Rectal smooth muscle tissue (tissue), 1 donor: ENCODE data around the gene TGIF2.
A peak's percentile ranks its signal among the peaks of the same experiment; 100 is the strongest.
"Not testable (repeated sequence)": the region's sequence is repeated elsewhere in the genome, so short reads cannot be mapped to it uniquely, and the experiment has no call there.

Experiments
- H3K27ac ChIP-seq: one replicate; pipeline ENCODE4 v1.7.0; 2013; ENCODE audit warnings: low read depth, low read length, inconsistent platforms
- H3K27me3 ChIP-seq: one replicate; pipeline ENCODE4 v1.7.0; 2013; ENCODE audit warnings: low read length; ENCODE audit not compliant: control insufficient read depth, insufficient read depth
- H3K36me3 ChIP-seq: one replicate; pipeline ENCODE4 v1.7.0; 2013; ENCODE audit warnings: low read length; ENCODE audit not compliant: control insufficient read depth, insufficient read depth
- H3K4me1 ChIP-seq: one replicate; pipeline ENCODE4 v1.7.0; 2013; ENCODE audit warnings: low read length; ENCODE audit not compliant: control insufficient read depth, insufficient read depth
- H3K4me3 ChIP-seq: one replicate; pipeline ENCODE4 v1.7.0; 2013; ENCODE audit warnings: low read length
- H3K9ac ChIP-seq: one replicate; pipeline ENCODE4 v1.7.0; 2013; ENCODE audit warnings: low read length

Gene TGIF2

DNA sequence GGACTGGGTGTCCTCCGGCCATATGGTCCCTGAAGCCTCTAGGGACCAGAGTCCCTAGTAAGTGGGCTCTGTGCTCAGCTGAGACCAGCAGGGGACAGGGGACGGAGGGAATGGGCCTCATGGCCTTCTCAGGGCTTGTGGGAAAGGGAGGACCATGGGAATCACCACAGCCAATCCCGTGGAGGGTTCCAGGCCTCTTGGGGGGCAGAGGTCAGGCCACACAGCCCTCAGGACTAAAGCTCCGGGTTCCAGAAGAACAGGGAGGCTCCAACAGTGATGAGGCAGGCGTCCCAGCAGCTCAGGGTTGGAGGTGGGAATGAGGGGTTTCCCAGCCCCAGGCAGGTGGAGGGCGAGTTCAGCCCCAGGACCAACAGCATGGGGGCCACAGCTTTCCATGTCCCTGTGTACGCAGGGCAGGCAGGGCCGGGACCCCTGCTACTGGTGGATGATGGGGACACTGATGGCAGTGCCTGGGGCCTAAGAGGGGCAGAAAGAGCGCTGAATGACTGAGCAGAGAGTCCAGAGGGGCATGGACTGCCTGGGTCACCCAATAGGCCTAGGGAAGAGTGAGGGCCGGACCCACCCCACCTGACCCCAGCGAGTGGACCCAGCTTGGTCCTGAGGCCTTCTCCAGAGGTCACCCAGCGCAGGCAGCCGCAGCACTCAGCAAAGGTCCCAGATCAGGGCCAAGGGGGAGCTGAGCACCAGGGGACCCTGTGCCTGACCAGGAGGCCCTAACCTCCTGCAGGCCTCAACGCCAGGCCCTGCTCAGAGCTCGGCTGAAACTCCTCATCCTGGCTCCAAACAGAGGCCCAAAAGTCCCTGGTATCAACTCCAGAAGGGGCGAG lies 23.2 kb upstream of the TGIF2 start:
- Histone ChIP-seq H3K4me3 (no peak overlapping the region), H3K27me3 (no peaks in the 10 kb centered on the region), H3K27ac (peak overlapping the region; percentile 66), H3K4me1 (peaks cover 13% of the 10 kb centered on the region), H3K36me3 (peaks cover 14% of the 10 kb centered on the region), H3K9ac (no peak overlapping the region)

DNA sequence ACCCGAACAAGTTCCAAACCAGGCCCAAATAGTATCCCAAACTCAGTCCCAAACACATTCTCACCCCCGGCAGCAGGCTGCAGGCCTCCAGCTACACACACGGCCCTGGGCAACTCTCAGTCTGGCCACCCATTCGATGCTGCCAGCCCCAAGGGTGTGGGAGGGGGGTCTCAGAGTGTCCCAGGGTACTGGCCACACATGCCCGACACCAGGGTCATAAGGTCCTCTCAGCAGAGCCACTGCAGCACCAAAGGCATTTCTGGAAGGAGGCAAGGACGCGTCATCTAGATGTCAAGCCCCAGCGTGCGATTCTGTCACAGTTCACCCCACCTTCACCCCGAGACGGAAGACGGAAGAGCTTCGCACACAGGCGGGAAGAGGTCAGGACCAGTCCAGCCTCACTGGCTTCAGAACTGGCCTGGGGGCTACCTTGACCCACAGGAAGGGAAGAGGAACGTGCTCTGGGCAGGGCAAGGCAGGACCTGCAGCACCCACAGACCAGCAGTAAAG lies 22.6 kb upstream of the TGIF2 start:
- Histone ChIP-seq H3K36me3 (peaks cover 13% of the 10 kb centered on the region), H3K4me3 (no peak overlapping the region), H3K27me3 (no peaks in the 10 kb centered on the region), H3K9ac (no peak overlapping the region), H3K27ac (peak overlapping the region; percentile 66), H3K4me1 (peaks cover 11% of the 10 kb centered on the region)

DNA sequence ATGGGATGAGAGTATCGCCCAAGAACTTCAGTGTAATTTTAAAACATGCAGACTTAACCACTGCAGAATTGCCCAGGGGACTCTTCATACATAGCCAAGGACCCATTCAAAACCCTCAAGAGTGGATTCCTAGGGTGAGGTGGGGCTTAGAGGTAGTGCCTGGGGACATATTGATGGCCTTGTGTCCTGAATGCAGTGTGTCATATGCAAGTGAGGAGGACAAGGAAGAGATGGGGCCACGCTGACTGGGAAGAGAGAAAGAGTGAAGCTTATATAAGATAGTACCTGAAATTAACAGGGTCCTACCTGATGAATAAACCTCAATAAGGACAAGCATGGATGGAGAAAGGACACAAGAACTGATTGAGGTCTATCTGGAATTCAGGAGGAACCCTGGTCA lies 18.1 kb upstream of the TGIF2 start:
- Histone ChIP-seq H3K27ac (no peak overlapping the region), H3K36me3 (no peaks in the 10 kb centered on the region), H3K4me3 (no peak overlapping the region), H3K9ac (no peak overlapping the region), H3K27me3 (no peaks in the 10 kb centered on the region), H3K4me1 (no peaks in the 10 kb centered on the region)

DNA sequence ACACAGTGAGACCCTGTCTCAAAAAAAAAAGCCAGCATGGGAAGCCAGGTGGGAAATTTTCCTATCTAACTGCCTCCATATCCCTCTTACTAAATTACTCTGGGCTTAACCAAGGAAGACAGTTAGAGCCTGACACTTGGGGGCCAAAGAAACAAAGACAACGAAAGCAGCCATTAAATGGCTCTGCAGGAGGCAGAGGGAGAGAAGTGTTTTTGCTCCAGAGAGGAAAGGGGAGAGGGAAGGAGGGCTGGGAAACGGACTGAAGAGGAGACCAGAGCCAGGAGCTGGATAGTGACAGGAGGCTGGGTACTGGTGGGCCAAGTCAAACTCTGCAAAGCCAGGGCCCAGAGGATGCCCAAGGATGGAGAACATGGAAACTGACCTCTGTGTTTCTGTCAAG lies 10.7 kb upstream of the TGIF2 start:
- H3K4me3 ChIP-seq: no peak overlapping the region
- no peaks in the 10 kb centered on the region for H3K27me3 ChIP-seq
- H3K27ac ChIP-seq: no peak overlapping the region
- H3K9ac ChIP-seq: no peak overlapping the region
- no peaks in the 10 kb centered on the region for H3K36me3 ChIP-seq
- no peaks in the 10 kb centered on the region for H3K4me1 ChIP-seq

DNA sequence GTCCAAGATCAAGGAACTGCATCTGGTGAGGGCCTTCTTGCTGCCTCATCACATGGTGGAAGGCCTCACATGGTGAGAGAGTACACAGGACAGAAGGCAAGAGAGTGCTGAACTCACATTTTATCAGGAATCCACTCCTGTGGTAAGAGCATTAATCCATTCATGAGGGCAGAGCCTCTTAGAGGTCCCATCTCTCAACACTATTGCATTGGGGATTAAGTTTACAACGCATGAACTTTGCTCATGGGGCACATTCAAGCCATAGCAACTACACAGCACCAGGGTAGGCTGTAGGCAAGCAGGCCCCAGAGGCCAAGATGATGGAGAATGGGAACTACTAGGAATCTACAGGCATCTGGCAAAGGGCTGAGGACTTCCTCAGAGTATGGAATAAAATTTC lies 10.0 kb upstream of the TGIF2 start:
- Histone ChIP-seq H3K4me1 (no peaks in the 10 kb centered on the region), H3K27ac (no peak overlapping the region), H3K36me3 (no peaks in the 10 kb centered on the region), H3K27me3 (no peaks in the 10 kb centered on the region), H3K4me3 (no peak overlapping the region), H3K9ac (no peak overlapping the region)

DNA sequence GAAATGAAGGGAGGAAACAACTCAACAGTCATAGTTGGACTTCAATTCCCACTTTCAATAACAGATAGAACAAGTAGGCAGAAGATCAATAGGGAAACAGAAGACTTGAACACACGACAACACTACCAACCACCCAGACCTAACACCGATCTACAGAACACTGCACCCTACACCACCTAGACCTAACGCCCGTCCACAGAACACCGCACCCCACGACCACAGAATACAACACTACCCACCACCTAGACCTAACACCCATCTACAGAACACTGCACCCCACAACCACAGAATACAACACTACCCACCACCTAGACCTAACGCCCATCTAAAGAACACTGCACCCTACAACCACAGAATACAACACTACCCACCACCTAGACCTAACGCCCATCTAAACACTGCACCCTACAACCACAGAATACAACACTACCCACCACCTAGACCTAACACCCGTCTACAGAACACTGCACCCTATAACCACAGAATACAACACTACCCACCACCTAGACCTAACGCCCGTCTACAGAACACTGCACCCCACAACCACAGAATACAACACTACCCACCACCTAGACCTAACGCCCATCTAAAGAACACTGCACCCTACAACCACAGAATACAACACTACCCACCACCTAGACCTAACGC lies 9.2 kb upstream of the TGIF2 start:
- not testable (repeated sequence) for H3K27me3 ChIP-seq, H3K4me3 ChIP-seq, H3K27ac ChIP-seq, H3K36me3 ChIP-seq, H3K4me1 ChIP-seq, H3K9ac ChIP-seq

DNA sequence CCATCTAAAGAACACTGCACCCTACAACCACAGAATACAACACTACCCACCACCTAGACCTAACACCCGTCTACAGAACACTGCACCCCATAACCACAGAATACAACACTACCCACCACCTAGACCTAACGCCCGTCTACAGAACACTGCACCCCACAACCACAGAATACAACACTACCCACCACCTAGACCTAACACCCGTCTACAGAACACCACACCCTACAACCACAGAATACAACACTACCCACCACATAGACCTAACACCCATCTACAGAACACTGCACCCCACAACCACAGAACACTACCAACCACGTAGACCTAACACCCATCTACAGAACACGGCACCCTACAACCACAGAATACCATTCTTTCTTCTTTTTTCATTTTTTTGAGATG lies 8.7 kb upstream of the TGIF2 start:
- not testable (repeated sequence) for H3K9ac ChIP-seq, H3K4me1 ChIP-seq, H3K27ac ChIP-seq, H3K4me3 ChIP-seq, H3K27me3 ChIP-seq, H3K36me3 ChIP-seq

DNA sequence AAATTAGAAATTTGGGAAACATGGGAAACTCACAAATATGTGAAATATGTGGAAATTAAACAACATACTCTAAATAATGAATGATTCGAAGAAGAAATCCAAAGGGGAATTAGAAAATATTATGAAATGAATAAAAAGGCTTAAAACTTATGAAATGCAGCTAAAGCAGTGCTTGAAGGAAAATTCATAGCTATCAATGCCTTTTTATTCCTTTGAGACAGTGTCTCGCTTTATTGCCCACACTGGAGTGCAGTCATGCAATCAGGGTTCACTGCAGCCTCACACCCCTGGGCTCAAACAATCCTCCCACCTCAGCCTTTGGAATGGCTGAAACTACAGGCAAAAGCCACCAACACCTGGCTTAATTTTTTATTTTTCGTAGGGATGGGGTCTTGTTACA lies 7.9 kb upstream of the TGIF2 start:
- H3K27ac ChIP-seq: no peak overlapping the region
- H3K4me1 ChIP-seq: no peaks in the 10 kb centered on the region
- no peaks in the 10 kb centered on the region for H3K36me3 ChIP-seq
- no peak overlapping the region for H3K9ac ChIP-seq
- H3K4me3 ChIP-seq: no peak overlapping the region
- H3K27me3 ChIP-seq: no peaks in the 10 kb centered on the region

DNA sequence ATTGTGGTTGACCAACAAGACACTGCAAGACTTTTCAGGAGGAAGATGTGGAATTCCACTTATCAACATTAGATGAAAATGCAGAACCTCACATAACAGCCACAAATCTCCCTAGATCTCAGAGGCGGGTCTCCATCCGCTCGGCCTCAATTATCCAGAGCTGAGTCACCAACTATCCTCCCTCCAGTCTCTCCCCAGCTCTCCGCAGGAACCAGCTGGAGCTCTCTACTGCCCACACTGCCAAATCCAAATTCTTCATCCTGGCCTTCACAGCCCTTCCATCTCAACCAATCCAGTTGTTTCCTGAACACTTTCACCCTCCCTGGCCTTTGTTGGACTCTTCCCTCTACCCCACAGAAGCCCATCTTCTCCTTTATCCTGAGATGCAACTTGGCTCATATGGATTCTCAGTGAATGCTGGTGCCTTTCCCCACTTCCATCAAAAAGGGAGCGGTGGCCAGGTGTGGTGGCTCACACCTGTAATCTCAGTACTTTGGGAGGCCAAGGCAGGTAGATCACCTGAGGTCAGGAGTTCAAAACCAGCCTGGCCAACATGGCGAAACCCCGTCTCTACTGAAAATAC lies 3.5 kb upstream of the TGIF2 start:
- Histone ChIP-seq H3K4me1 (peaks cover 6% of the 10 kb centered on the region), H3K9ac (no peak overlapping the region), H3K27ac (no peak overlapping the region), H3K27me3 (no peaks in the 10 kb centered on the region), H3K36me3 (no peaks in the 10 kb centered on the region), H3K4me3 (no peak overlapping the region)

DNA sequence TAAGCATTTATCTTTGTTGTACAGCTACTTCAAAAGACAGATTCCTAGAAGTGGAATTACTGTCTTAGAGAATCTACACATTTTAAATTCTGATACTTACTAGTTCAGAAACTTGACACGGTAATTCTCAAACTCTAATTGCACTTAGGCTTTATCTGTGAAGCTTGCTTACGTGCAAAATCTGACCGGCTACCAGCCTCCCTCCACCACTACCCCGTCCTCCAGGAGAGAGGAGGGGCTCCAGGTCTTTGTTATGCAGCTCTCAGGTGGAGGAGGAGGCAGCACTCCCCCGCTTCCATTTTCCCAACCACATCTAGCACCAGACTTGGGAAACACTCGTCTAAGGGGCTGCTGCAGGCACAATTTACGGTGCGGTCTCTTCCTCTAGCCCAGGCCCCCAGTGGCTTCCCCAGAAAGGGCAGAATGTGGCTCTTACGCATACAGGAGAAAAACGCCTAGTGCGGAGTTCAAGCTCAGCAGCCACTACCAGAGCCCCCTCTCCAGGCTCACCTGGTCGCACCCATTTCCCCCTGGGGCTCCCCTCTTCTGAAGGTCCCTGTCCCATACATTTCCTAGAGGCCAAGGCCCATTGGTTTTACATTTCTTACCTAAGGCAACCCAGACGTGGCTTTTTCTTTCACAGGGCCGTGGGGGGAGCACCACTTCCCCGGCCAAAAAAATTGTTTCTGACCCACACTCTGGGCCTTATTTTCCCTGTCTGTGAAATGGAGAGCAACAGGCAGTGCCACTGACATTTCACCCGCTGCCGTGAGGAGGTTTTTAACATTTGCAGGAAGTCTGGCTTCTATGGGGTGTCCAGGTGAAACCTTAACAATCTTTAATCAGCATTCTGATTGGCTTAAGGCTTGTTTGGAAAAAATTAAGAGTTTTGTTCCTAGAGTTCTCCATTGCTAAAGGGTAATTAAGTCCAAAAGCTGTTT lies 1.6 kb upstream of the TGIF2 start:
- peaks cover 11% of the 10 kb centered on the region for H3K4me1 ChIP-seq
- H3K4me3 ChIP-seq: no peak overlapping the region
- no peaks in the 10 kb centered on the region for H3K36me3 ChIP-seq
- peak overlapping the region; percentile 89 for H3K27ac ChIP-seq
- no peak overlapping the region for H3K9ac ChIP-seq
- H3K27me3 ChIP-seq: no peaks in the 10 kb centered on the region

DNA sequence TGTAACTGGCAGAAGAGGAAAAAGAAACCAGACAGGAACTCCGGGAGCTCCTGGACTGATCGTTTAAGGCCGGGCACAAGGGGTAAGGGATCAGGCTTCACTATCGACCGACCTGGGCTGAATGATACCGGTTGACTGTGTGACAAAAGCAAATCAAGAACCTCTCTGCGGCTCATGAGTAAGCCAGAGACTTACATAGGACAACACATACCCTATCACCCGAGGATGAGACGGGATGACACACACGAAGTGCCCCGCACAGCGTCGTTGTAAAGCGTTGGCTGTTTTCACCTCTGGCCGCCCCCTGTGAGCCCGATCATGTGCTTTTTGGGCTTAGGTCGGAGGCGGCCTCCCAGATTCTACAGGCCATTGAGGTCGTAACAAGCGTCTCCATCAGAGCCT lies 695 bp upstream of the TGIF2 start:
- peak overlapping the region; percentile 89 for H3K27ac ChIP-seq

More for the DNA sequence above, 695 bp upstream of the TGIF2 start:
- Histone ChIP-seq H3K4me1 (peaks cover 11% of the 10 kb centered on the region), H3K27me3 (no peaks in the 10 kb centered on the region), H3K9ac (peak overlapping the region; percentile 45), H3K4me3 (peak overlapping the region; percentile 71), H3K36me3 (no peaks in the 10 kb centered on the region)
